A549 (cell line): ENCODE results near the gene NGEF.

ENCODE experiments used
- EP300 ChIP-seq, 2 experiments: fragments of >200 bp; sonication (Bioruptor Twin); formaldehyde crosslinking; IDR thresholded peaks; 2 replicates in 1 of 2; 3 replicates in 1 of 2; pipeline ENCODE4 v1.6.1; 2016 to 2017
- TF ChIP-seq, protein P1 (sequence below): fragments of >200 bp; sonication (Bioruptor Twin); formaldehyde crosslinking; IDR thresholded peaks from 2 replicates; pipeline ENCODE4 v1.6.1; 2016

DNA sequence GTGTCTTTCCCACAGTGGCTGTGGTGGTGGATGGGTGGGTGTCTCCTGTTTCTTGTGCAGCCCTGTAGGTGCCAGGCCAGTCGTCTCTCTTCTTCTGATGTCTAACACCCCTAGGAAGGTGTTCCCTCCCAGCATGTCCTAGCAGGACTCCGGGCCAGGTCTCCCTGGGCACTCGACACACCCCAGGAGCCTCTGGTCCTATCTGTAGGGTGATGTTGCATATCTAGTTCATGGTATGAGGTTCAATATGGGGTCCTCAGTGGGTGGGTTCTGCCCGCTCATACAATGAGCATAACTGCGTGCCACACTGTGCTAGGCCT, 14.4 kb downstream of the NGEF start:
- TF ChIP-seq, protein P1, sequence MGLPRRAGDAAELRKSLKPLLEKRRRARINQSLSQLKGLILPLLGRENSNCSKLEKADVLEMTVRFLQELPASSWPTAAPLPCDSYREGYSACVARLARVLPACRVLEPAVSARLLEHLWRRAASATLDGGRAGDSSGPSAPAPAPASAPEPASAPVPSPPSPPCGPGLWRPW: no peak
- no peak for TF ChIP-seq EP300 (IDR thresholded peaks at IDR 0.05)
